HG03520 (cell line): ENCODE measurements around the gene BUB1.
"Not testable (repeated sequence)": the region's sequence is repeated elsewhere in the genome, so short reads cannot be mapped to it uniquely, and the experiment has no call there.

Experiments used
- ATAC-seq: cut with Tn5 transposase; IDR thresholded peaks from one replicate; pipeline ENCODE4 v1.9.1; 2021; ENCODE audit warnings: mild to moderate bottlenecking, moderate library complexity; ENCODE audit not compliant: unreplicated experiment

The BUB1 gene

DNA sequence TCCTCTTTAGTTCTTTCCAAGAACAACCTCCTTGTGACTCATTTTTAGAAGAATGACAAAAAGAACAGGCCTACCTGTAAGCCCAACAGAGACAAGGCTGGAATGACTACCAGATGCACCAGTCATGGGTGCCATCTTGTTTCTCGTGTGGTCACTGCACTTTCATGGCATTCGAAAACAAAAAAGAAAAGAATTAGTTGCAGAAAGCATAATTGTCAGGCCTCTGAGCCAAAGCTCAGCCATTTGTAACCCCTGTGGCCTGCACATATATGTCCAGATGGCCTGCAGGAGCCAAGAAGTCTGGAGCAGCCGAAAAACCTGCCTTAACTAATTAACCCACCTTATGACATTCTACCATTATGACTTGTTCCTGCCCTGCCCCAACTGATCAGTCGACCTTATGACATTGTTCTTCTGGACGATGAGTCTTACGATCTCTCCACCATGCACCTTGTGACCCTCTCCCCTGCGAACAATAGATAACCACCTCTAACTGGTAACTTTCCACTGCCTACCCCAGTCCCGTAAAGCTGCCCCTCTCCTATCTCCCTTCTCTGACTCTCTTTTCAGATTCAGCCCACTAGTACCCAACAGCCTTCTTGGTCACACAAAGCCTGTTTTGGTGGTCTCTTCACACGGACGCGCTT, 13.9 kb upstream of the BUB1 start:
- ATAC-seq: no peak

DNA sequence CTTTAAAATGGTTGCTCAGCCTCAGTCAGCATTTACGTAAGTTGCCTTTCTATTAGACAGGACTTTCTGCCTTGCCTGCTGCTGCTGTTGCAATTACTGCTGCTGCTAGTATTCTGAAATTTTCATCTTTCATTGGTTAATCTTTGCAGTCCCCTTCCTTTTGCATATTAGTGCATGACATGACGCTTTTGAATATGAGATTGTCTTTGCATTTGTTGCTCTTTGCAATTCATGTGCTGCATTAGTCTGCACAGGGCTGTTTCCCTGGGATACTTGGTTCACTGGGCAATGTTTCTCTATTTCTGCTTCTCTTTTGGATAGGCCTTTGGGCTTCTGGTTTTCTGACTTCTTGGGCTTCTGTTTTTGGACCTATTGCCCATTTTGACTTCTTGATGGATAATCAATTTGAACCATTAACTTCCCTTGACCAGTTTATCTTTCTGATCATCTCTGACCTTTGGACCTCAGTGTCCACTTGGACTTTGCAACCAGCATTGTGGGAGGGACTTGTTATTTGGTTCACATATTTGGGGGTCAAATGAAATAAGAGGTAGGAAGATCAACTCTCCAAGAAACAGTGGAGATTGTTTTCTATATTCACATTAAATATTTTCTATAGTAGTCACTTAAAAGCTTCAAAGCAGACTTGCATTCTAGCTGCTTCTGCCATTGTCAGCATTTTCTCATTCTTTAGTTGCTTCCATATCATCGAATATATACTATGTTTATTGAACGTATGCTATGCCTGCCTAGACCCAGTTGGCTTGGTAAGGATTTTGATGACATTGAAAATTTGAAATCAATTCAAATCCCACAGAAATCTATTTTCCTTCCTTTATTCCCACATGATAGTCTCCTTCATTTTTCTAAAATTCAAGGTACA, 12.5 kb upstream of the BUB1 start:
- ATAC-seq: no peak

DNA sequence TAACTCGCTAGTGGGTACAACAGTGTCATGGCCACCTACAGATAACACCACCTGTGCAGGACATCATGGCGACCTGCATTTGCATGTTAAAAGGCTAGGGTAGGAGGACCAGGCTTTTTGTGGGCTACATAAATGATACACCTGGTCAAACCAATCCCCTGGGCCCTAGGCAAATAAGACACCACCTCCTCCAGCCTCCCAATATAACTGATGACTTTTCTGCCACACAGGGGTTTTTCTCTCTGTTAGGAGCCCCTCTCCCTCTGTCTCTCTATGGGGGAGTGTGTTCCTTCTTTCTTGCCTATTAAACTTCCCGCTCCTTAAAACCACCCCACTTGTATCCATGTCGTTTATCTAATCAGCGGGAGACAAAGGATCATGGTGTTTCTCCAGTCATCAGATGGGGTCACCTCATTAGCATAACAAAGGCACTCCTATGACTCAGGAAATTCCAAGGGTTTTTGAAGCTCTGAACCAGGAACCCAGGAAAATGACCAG, 10.8 kb upstream of the BUB1 start:
- no peak for ATAC-seq

DNA sequence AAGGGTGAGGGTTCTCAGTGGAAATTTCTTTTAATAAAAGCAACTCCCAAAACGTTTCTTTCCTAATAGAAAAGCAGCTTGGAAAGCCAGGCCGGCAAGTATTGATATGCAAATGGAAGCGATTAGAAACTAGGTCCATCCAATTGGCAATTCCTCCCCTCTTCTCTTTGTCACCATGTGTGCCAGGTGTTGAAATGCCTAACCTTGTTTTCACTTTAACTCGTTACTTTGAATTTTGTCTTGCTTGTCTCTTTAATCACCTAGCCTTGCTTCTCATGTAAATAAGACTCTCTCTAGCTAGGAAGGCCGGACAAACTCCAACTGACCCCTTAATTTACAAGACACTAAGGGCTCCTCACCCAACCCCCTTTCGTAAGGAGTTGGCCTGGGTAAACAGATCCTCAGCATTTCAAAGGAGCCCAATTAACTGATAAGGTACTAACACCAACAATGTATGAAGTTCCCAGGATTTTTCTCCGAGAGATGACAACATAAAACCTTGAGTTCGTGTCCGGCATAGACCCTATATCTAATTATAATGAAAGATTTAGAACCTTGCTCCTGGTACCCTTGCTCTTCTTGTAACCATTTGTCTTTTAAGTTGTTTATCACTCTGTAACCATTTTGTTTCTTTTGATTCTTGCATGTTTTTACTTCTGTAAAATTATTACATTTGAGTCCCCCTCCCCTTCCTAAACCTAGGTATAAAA, 10.1 kb upstream of the BUB1 start:
- ATAC-seq: not testable (repeated sequence)

DNA sequence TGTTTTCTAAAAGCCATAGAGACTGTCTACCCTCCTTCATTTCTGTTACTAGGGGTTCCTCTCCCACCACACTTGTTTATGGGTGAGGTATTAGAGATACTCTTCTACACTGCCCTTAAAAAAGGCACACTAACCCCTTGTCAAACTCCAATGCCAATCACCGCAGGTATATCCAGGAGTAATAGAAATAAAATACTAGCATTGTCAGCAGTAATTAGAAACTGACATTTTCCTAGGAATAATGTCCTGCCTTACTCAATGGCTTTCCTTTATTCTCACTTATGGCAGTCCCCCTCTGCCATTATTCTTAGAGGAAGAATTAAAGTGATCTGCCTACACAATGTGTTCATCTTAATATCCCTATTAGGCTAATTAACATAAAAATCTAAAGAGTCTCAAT, 5.0 kb upstream of the BUB1 start:
- ATAC-seq: no peak

DNA sequence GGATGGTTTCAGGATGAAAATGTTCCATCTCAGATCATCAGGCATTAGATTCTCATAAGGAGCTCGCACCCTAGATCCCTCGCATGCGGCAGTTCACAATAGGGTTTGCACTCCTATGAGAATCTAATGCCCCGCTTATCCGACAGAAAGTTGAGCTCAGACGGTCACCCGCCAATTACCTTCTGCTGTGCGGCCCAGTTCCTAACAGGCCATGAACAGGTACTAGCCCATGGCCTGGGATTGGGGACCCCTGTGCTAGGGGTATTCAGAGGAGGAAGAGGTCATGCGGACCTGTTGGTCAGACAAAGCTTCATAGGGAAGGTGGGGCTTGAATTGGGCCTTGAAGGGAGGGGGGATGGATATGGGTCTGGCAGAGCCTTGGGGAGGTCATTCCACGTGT, 4.4 kb upstream of the BUB1 start:
- ATAC-seq: no peak

DNA sequence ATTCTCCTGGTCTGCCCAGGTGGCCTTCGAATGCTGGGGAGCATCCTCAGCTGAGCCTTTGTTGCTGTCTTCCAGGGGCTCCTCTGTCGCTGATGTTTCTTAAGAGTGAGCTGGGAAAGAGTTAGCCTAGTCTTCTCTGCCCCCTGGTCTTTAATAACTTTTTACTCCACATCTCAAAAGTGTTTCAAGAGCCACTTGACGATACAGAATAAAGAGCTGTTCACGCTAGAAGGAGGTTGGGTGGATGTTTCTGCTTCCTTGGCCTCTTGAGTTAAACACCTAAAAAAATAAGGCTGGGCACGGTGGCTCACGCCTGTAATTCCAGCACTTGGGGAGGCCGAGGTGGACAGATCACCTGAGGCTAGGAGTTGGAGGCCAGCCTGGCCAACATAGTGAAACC, 2.8 kb upstream of the BUB1 start:
- no peak for ATAC-seq

DNA sequence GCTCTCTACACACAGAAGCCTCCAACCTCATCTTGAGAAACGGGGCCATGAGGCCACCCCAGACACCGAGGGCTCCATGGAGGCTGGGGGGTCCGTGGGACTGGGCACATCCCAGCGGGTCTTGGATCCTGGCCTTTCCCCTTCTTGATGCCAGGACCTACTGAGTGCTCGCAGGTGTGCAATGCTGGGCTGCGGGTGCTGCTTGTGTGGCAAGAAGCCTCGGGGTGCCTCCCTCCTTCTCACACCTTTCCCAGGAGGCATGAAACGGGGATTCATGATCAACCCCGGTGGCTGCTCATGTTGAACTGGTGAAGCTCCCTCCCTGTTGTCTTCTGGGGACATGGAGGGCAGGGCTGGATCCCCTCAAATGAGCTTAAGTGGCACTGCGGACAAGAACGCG, 2.0 kb upstream of the BUB1 start:
- no peak for ATAC-seq

DNA sequence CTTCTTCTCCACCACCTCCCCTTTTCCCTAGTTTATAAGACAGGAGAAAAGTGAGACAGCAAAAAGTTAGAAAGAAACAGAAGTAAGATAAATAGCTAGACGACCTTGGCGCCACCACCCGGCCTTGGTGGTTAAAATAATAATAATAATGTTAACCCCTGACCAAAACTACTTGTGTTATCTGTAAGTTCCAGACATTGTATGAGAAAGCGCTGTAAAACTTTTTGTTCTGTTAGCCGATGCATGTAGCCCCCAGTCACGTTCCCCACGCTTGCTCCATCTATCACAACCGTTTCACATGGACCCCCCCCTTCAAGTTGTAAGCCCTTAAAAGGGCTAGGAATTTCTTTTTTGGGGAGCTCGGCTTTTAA, 1.5 kb upstream of the BUB1 start:
- no peak for ATAC-seq

DNA sequence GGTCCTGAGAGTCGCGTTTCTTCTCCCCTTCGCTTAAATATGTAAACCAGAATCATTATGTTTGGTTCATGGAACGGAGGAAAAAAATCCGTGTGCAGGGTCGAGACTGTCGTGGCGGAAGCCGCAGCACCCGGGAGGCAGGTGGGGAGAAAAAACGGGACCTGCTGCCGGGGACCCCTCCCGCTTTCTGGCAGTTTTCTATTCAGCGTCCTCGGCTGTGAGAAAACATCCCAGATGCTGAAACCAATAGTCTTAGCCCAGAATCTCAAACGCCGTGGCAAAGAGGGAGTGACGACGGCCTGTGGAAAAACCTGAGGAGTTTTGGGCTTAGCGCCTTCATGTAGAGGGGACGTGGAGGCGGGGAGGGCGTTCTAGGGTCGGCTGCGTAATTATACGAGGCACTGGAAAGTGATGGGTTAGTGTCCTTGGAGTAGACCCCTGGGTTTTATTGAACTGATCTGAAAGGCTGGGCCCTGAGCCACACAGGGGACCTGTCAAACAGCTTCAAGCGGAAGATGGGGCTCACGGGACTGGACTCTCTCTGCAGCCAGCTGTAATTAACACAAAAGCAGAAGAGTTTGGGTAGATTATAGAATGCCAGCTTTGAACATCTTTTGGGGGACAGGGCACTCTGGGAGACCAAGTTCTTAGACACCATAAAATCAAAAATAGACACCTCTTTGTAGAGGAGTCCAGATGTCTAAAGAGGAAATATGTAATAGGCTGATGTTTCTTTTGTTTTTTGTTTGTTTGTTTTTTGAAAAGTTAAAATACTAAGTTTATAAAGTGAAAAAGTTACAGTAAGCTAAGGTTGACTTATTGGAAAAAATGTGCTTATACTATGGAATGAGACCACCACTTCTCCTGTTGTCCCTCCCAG, 834 bp upstream of the BUB1 start:
- ATAC-seq: no peak

DNA sequence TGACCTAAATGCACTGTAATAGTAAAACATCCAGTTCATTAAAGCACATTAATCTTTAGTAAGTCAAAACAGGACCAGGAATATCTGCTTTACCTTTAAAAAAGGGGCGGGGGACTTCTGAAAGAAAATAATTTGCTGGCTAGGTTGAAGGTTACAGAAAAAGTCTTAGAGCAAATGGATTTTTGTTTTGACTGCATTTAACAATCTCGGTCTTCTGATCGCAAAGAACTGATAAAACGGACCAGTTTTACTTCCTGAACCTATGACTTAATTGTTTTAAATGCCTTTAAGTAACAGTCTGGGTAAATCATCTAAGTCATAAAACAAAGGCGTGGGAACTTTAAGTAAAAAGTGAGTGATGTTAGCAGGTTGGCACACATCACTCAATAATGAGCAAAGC, 783 bp downstream of the BUB1 start:
- no peak for ATAC-seq

DNA sequence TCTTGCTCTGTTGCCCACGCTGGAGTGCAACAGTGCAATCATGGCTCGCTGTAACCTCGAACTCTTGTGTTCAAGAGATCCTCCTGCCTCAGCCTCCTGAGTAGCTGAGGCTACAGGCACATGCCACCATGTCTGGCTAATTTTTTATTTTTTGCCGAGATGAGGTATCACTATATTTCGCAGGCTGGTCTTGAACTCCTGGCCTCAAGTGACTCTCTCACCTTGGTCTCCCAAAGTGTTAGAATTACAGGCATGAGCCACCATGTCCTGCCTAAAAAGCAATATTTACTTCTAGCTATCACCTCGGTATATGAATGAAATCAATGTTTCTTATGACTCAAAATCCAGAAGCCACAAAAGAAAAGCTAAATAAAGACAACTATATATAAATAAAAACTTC, 2.2 kb downstream of the BUB1 start:
- no peak for ATAC-seq

DNA sequence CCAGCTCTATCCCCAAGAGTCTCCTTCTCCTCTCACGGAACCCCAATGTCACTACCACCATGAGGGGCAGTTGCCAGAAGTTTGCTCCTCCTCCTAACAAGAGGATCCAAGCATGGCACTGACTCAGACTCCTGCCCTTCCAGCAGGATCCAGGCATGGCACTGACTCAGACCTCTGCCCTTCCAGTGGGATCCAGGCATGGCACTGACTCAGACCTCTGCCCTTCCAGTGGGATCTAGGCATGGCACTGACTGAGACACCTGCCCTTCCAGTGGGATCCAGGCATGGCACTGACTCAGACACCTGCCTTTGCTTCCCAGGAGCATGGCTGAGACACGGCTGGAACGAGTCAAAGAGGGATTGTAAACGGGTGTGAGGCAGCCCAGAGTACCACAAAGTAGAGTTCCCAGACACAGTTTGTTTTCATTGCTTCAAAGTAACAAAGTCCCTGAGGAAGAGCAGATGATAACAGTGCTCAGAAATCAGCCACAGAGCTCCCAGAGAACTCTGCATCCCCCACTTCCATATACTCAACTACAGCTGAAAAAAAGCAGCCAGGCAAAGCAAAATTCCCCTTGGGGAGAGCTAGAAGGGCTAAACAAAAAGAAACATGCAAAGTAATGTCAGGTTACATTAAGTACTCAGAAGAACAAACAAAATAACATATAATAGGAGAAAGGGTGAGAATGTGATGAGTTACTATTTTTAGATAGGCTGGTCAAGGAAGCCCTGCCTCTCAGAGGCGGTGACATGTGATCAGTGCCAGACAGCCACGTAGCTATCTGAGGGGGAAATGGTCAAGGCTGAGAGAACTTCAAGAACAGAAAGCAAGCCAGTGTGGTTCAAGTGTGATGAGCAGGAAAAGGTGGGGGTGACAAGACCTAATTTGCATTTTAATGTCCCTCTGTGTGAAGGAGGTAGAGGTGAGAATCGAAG, 3.0 kb downstream of the BUB1 start:
- peak; percentile 87 for ATAC-seq

DNA sequence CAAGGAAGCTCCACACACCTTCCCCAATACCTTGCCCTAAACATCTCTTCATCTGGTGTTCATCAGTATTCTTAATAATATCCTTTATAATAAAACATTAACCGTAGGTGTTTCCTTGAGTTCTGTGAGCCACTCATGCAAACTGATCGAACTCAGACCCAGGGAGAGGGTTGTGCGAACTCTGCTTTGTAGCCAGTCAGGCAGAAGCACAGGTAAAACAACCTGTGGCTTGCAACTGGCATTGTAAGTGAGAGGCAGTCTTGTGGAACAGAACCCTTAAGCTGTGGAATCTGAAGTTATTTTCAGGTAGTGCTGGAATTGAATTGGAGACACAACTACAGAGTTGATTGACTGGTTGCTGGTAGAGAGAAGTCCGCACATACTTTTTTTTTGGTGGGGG, 4.7 kb downstream of the BUB1 start:
- no peak for ATAC-seq

DNA sequence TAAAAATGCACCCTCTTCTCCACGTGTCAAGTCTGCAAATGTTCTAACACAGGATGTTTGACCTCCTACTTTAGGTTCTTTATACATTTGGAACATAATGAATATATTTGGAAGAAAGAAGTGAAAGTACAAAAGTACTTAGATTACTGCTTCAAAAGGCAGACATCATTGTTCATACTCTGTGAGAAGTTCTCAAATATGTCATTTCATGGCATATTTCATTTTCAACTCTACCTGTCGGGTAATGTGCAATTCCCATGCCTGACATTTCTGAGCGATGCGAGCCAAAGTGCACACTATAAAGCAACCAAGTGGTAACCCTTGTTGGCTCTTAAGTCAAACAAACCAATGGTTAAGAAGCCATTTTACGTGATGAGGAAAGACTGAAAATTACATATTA, 7.0 kb downstream of the BUB1 start:
- no peak for ATAC-seq

DNA sequence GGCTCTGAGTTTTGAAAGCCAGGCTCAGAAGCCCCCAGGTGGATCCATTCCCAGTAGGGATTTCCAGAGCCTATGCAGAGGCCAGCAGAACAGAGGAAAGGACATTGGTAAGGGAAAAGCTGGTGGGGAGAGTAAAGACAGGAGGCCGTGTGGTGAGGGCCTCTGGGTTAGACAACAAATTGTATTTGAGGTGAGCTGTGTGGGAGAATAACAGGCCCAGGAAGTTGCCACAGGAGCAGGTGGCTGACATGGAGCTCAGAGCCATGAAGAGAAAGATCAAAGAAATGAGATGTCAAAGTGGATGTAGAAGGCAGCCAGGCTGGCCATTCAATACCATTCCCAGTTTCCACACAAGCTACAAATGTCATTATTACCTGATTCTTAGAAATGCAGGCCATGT, 8.8 kb downstream of the BUB1 start:
- no peak for ATAC-seq

DNA sequence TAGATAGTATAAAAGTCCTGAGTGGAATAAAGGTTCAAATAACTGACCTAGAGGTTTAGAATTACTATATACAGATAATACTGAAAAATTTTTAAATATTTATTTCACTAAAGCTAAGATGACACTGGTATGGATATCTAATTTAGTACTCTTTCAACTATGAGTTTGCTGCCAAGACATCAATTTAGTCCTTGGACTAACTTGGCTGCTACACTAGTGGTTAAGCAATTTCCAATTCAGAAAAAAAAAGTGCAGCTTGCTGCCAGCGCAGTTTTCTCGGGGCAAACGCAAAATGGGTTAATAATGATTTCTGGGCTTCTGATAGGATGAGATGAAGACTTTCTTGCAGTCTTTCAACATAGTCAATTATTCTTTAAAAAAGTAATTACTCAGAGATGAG, 10.8 kb downstream of the BUB1 start:
- no peak for ATAC-seq

DNA sequence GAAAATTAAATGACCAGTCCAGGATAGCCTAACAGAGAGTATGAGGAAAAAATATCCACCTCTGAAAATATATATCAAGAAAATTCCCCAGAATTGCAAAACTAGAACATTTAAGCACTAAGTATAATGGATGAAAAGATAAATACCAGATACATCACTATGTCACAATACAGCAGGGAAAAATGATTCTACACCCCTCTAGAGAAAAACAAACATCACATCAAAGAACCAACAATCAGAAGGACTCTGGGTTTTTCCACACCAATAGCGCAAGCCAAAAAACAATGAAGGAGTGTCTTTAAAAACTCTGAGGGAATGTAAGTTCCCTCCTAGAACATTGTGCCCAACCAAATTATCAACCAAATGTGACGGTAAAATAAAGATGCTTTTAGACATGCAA, 13.7 kb downstream of the BUB1 start:
- ATAC-seq: no peak

DNA sequence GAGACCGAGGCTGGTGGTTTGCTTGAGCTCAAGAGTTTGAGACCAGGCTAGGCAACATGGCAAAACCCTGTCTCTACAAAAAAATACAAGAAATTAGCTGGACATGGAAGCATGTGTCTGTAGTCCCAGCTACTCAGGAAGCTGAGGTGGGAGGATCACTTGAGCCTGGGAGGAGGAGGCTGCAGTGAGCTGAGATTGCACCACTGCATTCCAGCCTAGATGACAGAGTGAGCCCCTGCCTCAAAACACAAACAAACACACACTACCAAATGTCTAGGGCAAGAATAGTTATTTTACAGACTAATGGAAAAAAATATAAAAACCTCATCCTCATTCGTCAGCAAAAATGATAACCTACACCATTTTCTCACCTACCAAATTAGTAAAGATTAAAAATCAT, 15.3 kb downstream of the BUB1 start:
- ATAC-seq: no peak

DNA sequence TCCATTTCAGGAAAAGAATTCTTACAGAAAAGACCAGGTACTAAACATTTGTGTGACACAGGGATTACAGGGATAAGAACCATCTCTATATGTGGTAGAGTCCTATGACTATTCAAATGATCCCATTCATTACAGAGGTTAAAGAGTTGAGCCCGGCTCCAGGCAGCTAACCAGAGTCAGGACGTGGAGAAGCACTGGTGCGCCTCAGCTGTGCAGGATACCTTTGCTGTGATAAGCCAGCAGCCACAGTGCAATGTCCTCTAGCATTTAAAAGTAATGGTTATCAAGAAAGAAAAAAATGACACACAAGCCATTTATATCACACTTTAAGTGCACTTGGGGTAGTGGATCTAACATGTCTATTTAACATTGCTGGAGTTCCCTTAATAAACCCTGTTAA, 17.3 kb downstream of the BUB1 start:
- no peak for ATAC-seq
